B cell (primary cell): ENCODE measurements around the gene MNX1. TPM values are rescaled to one million over a fixed set of nuclear protein-coding genes. Genes with fewer than 3 reads are reported as not detected.

Experiments used
- ATAC-seq: fragments of 200-7000 bp; cut with Tn5 transposase; one replicate; pipeline ENCODE4 v1.10.0; 2021; ENCODE audit warnings: low read depth, mild to moderate bottlenecking, moderate number of reproducible peaks, moderate library complexity
- CTCF ChIA-PET: fragments of 350-600 bp; sonication (Branson Sonifier 250); formaldehyde crosslinking; loops from one replicate; lab custom pipeline; 2021; ENCODE audit warnings: antibody characterized with exemption, inconsistent platforms; lab: Charles Lee
- POLR2A ChIA-PET: fragments of 350-600 bp; sonication (Branson Sonifier 250); formaldehyde crosslinking; loops from one replicate; lab custom pipeline; 2021; ENCODE audit warnings: antibody characterized with exemption; lab: Charles Lee
- DNase-seq: peaks from one replicate; pipeline ENCODE4 v3.0.0; 2013
- H2AFZ ChIP-seq: 2 replicates; pipeline ENCODE4 v1.6.1; 2012; ENCODE audit warnings: mild to moderate bottlenecking, low read depth, low read length; ENCODE audit not compliant: insufficient read depth, poor library complexity, severe bottlenecking
- H3K27ac ChIP-seq, 2 donors: 1 replicate in 1 of 2; 2 replicates in 1 of 2; pipeline ENCODE4 v1.5.1; 2012 to 2013; ENCODE audit warnings: low read length in 2 of 2, mild to moderate bottlenecking in 2 of 2, moderate library complexity in 1 of 2
- H3K27me3 ChIP-seq, 4 experiments: fragments of 200-600 bp in 1 of 4; sonication (generic) in 1 of 4; replicated peaks in 1 of 4; 1 replicate in 2 of 4; 2 replicates in 2 of 4; pipeline versions ENCODE4 v1.6.1 to v1.7.0; 2013 to 2016; ENCODE audit warnings: low read length in 3 of 4, mild to moderate bottlenecking in 2 of 4, mixed read lengths in 1 of 4, moderate library complexity in 1 of 4; ENCODE audit not compliant: insufficient read depth in 4 of 4, control insufficient read depth in 3 of 4; ENCODE audit errors: control extremely low read depth in 1 of 4
- H3K36me3 ChIP-seq, 2 experiments: replicated peaks in 1 of 2; 1 replicate in 1 of 2; 2 replicates in 1 of 2; pipeline versions ENCODE4 v1.6.1 to v1.7.1; 2013; ENCODE audit warnings: low read length in 1 of 2; ENCODE audit not compliant: insufficient read depth in 2 of 2, control insufficient read depth in 1 of 2; ENCODE audit errors: control extremely low read depth in 1 of 2, extremely low read depth in 1 of 2
- H3K4me1 ChIP-seq, 2 donors: fragments of 200-600 bp in 1 of 2; sonication (generic) in 1 of 2; 1 replicate in 1 of 2; 2 replicates in 1 of 2; pipeline versions ENCODE4 v1.5.1 to v1.6.1; 2013 to 2017; ENCODE audit warnings: low read length in 2 of 2; ENCODE audit not compliant: control insufficient read depth in 2 of 2, insufficient read depth in 2 of 2
- H3K4me2 ChIP-seq: replicated peaks from 2 replicates; pipeline ENCODE3; 2012; ENCODE audit warnings: mild to moderate bottlenecking, low read depth, low read length; ENCODE audit not compliant: poor library complexity, severe bottlenecking
- H3K4me3 ChIP-seq, 5 experiments: fragments of 200-600 bp in 1 of 5; sonication (generic) in 1 of 5; 1 replicate in 3 of 5; 2 replicates in 2 of 5; pipeline versions ENCODE4 v1.5.1 to v1.7.0; 2011 to 2016; ENCODE audit warnings: low read length in 4 of 5, mild to moderate bottlenecking in 4 of 5, low read depth in 2 of 5, control low read depth in 1 of 5, moderate library complexity in 1 of 5; ENCODE audit not compliant: insufficient read depth in 1 of 5; ENCODE audit errors: control extremely low read depth in 1 of 5, extremely low read depth in 1 of 5
- H3K79me2 ChIP-seq: fragments of 200-600 bp; sonication (generic); one replicate; pipeline ENCODE4 v1.6.0; 2016; ENCODE audit warnings: low read length; ENCODE audit not compliant: control insufficient read depth, insufficient read depth
- H3K9ac ChIP-seq: fragments of 200-600 bp; sonication (generic); 2 replicates; pipeline ENCODE4 v1.6.1; 2017; ENCODE audit warnings: mild to moderate bottlenecking, low read length, moderate library complexity
- H3K9me3 ChIP-seq, 3 donors: one replicate each; pipeline versions ENCODE4 v1.6.1 to v1.7.1; 2013; ENCODE audit warnings: low read length in 2 of 3; ENCODE audit not compliant: control insufficient read depth in 2 of 3, insufficient read depth in 1 of 3; ENCODE audit errors: control extremely low read depth in 1 of 3
- H4K20me1 ChIP-seq: 2 replicates; pipeline ENCODE4 v1.6.0; 2012; ENCODE audit warnings: mild to moderate bottlenecking, low read length; ENCODE audit not compliant: insufficient read depth, control insufficient read depth, poor library complexity, severe bottlenecking
- H3K27ac Mint-ChIP-seq: one replicate; pipeline ENCODE4 v1.8.0; 2021; ENCODE audit warnings: mixed read lengths
- H3K27me3 Mint-ChIP-seq: one replicate; pipeline ENCODE4 v1.8.0; 2021; ENCODE audit warnings: mixed read lengths
- H3K4me1 Mint-ChIP-seq: one replicate; pipeline ENCODE4 v1.8.0; 2021; ENCODE audit warnings: mixed read lengths
- H3K4me3 Mint-ChIP-seq: one replicate; pipeline ENCODE4 v1.8.0; 2021; ENCODE audit warnings: mixed read lengths
- H3K9me3 Mint-ChIP-seq: one replicate; pipeline ENCODE4 v1.8.0; 2022; ENCODE audit warnings: mixed read lengths; ENCODE audit not compliant: insufficient read depth
- EZH2 ChIP-seq: IDR thresholded peaks from 2 replicates; pipeline ENCODE4 v1.6.1; 2012; ENCODE audit warnings: borderline replicate concordance, low read depth, mild to moderate bottlenecking, moderate library complexity, low read length; ENCODE audit not compliant: insufficient read depth, poor library complexity, severe bottlenecking
- WGBS: methylation state at CpG from one replicate; pipeline ENCODE4 v1.1.5; 2013; ENCODE audit warnings: missing lambda C conversion rate; ENCODE audit not compliant: insufficient coverage; 5-methylcytosine and 5-hydroxymethylcytosine counted together
- intact Hi-C: fragments of 100-400 bp; cut with micrococcal nuclease; formaldehyde crosslinking; loops from one replicate; pipeline ENCODE4 v1.10.0; 2022
- polyA plus RNA-seq: library from polyadenylated mRNA; depleted of rRNA; stranded (reverse); fragments of >200 nt; gene quantifications from 2 replicates; pipeline ENCODE4 v1.2.3, GENCODE V29; 2012
- total RNA-seq, 2 donors: library from RNA; stranded (reverse); fragments of 120-200 nt in 1 of 2; gene quantifications; 1 replicate in 1 of 2; 2 replicates in 1 of 2; pipeline versions ENCODE4 v1.2.3 to v1.2.4, GENCODE V29; 2013 to 2022
- TF ChIP-seq, protein P1 (sequence below): fragments of 200-600 bp; IDR thresholded peaks from one replicate; pipeline ENCODE4 v1.8.0; 2022; ENCODE audit warnings: antibody characterized with exemption, mild to moderate bottlenecking

The MNX1 gene
- total and polyA plus RNA-seq, 2 donors (not counting 1 experiment from before 2014, with no cell fraction given), result not detected

- Histone ChIP-seq H3K4me3 (no peak overlapping the region), H2AFZ (no peak overlapping the region), H3K27ac (no peak overlapping the region), H4K20me1 (no peaks in the 10 kb centered on the region), H3K36me3 (no peaks in the 10 kb centered on the region), H3K27me3 (peaks cover 0 to 83% (median 56%) of the 10 kb centered on the region in 4 experiments), H3K79me2 (no peaks in the 10 kb centered on the region), H3K9me3 (peaks cover 0 to 51% (median 0%) of the 10 kb centered on the region in 3 donors), H3K9ac (no peak overlapping the region), H3K4me1 (peaks cover 30 to 31% of the 10 kb centered on the region in 2 donors), H3K4me2 (peak overlapping the region; percentile 58)
- ATAC-seq (no peak), DNase-seq (no peak)
- ChIA-PET POLR2A (no interaction called here), CTCF (no interaction called here)
- Mint-ChIP-seq H3K9me3 (no peaks in the 10 kb centered on the region), H3K27ac (no peak overlapping the region), H3K4me1 (peaks cover 17% of the 10 kb centered on the region), H3K27me3 (peaks cover 56% of the 10 kb centered on the region), H3K4me3 (no peak overlapping the region)
- 12% methylated on average over 34 of the region's 38 CpGs for WGBS
- intact Hi-C loops, result no loop called here
- TF ChIP-seq, protein P1, sequence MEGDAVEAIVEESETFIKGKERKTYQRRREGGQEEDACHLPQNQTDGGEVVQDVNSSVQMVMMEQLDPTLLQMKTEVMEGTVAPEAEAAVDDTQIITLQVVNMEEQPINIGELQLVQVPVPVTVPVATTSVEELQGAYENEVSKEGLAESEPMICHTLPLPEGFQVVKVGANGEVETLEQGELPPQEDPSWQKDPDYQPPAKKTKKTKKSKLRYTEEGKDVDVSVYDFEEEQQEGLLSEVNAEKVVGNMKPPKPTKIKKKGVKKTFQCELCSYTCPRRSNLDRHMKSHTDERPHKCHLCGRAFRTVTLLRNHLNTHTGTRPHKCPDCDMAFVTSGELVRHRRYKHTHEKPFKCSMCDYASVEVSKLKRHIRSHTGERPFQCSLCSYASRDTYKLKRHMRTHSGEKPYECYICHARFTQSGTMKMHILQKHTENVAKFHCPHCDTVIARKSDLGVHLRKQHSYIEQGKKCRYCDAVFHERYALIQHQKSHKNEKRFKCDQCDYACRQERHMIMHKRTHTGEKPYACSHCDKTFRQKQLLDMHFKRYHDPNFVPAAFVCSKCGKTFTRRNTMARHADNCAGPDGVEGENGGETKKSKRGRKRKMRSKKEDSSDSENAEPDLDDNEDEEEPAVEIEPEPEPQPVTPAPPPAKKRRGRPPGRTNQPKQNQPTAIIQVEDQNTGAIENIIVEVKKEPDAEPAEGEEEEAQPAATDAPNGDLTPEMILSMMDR, result no peak
- TF ChIP-seq EZH2, result no peak
Observed at GRCh38 chr7:157020514-157021070, 10.1 kb upstream of the MNX1 start.

DNA sequence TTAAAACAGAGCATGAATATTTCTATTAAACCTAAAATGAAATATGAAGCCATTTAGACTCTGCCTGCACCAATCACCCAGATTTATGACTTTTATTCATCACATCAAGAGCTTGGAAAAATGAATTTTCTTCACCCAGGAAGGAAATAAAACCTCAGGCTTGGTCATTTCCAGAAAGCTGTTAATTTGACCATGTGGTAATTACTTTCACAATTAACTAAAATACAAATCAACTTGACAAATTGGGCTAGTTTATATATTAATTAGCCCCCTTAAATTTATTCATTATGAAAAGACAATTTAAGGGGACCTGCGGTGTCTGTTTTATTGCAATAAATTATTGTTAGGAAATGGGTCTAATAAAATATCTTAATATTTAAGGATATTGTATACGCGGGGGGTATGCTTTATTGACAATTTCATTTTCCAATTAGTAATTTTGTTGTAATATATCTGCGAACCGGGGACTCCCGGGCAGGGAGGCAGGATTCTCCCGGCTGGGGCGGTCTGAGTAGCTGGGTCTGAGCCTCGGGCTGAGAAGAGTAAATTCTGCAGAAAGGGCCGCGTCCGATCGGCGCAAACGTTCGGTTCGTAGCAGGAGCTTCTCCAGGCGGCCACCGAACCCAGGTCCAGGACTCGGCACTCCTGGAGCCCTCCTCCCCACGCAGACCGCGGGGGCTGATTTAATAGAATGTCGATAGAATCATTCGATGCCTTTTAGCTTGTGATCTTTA is 9.4 kb upstream of the MNX1 start:
- no peaks in the 10 kb centered on the region for H3K79me2 ChIP-seq
- ChIA-PET POLR2A (no interaction called here), CTCF (no interaction called here)
- no peak overlapping the region for H3K4me3 ChIP-seq
- Mint-ChIP-seq H3K27ac (no peak overlapping the region), H3K4me1 (peaks cover 17% of the 10 kb centered on the region), H3K27me3 (peaks cover 54% of the 10 kb centered on the region), H3K4me3 (no peak overlapping the region), H3K9me3 (no peaks in the 10 kb centered on the region)
- peak overlapping the region; percentile 10 for H2AFZ ChIP-seq
- WGBS, result 16% methylated on average over 17 of the region's 25 CpGs
- DNase-seq (peak; percentile 20), ATAC-seq (no peak)
- no peak overlapping the region for H3K4me2 ChIP-seq
- H3K9me3 ChIP-seq, result peaks cover 0 to 52% (median 0%) of the 10 kb centered on the region in 3 donors
- TF ChIP-seq, protein P1, result no peak
- TF ChIP-seq EZH2, result no peak
- H3K36me3 ChIP-seq, result no peaks in the 10 kb centered on the region
- peaks cover 0 to 88% (median 61%) of the 10 kb centered on the region in 4 experiments for H3K27me3 ChIP-seq
- no peak overlapping the region for H3K27ac ChIP-seq
- no peaks in the 10 kb centered on the region for H4K20me1 ChIP-seq
- H3K4me1 ChIP-seq, result peaks cover 31 to 35% of the 10 kb centered on the region in 2 donors
- H3K9ac ChIP-seq, result no peak overlapping the region
- intact Hi-C loops, result no loop called here
